GM21367 (cell line): ENCODE data around the gene OR6A2.
"Not testable (repeated sequence)": the region's sequence is repeated elsewhere in the genome, so short reads cannot be mapped to it uniquely, and the experiment has no call there.

ENCODE experiments used
- ATAC-seq: cut with Tn5 transposase; IDR thresholded peaks from one replicate; pipeline ENCODE4 v1.9.1; 2021; ENCODE audit not compliant: unreplicated experiment

The OR6A2 gene

DNA sequence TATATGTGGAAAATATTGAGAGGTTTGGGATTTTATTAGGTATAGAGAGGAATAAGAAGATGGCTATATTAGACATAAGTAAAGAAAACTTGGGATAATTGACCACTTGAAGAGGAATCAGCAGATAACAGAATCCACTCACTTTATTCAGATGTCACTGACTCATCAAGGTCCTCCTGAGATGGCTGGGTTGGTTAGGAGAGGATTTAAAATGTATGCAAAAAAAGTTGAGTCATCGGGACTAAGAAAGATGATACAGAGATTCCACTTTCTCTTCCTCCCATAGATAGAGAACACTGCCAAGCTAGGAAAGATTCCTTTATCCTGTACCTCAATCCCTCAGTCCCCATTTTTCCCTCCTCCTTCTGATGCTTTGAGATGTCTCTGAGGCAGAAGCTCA is at the start of gene OR6A2:
Gene OR6A2 (minus strand): TSS at position 288 of the 400 bp plus-strand sequence. CDS start 3,981 bp downstream, outside the sequence.
- no peak for ATAC-seq

DNA sequence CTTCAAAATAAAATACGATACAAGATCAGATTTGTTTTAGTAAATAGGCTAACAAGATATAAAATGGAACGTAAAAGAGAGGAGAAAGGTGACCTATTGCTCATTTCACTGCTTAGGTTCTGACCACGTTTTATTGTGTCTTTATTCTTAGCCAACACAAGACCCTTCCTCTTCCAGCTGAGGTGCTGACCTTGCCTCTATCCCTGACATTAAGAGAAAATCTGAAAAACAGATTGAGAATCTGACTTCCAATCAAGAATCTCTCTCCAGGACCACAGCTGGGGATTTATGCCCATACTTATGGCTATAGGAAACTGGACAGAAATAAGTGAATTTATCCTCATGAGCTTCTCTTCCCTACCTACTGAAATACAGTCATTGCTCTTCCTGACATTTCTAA is 45.9 kb upstream of the OR6A2 start, which contains the start of gene OR10A5:
Gene OR10A5 (plus strand): TSS at position 301 of the 400 bp plus-strand sequence. CDS start 0 bp downstream, at position 301.
- no peak for ATAC-seq

DNA sequence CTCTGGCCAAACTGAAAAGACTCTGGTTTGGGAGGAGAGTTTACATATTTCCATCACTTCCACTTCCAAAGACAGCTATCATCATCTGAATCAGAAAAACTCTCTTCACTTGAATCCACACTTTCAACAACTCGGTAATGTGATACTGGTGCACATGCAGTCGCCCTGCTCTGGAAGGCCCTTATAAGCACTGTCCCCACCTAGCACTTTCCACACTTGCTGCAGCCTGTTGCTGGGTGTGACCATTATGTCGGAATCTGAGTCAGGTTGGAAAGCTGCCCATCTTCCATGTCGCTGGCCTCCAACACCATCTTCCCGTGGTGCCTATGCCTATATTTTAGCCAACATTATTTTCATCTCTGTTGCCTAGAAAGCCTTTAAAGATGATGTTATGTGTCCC is 44.9 kb upstream of the OR6A2 start:
- ATAC-seq, result no peak

DNA sequence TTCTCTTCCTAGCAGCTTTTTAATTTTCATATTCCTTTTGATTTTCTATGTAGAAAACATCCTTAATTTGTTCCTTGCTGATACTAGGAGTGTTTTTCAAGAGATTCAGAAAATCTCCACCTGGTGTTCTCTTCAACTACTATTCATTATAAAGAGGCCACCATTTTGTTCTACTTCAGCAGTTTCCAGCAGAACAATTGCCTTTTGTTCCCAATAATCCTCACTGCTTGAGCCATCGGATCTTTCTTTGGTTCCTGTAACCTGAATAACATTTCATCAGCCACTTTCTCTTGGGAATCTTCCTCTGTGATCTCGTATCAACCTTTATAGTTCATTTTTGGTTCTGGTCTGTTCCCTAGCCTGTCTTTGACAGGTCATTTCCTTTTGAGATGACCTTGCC is 44.2 kb upstream of the OR6A2 start:
- no peak for ATAC-seq

DNA sequence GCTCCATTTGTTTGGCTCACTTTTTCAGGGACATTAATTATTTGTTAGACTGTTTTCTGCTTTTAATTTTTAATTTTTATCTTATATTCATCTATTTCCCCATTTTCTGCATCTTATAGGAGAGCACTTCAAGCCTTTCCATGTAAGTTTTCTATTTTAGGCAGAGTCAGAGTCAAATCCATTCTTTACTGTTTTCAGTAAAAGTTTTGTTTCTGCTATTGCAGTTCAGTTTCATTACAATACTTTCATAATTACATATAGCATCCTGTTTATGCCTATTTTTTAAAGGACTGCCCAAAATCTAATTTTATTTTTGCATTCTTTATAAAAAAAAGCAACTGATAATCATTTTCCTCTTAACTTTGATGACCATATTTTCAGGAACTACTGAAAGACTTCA is 42.2 kb upstream of the OR6A2 start:
- ATAC-seq, result no peak

DNA sequence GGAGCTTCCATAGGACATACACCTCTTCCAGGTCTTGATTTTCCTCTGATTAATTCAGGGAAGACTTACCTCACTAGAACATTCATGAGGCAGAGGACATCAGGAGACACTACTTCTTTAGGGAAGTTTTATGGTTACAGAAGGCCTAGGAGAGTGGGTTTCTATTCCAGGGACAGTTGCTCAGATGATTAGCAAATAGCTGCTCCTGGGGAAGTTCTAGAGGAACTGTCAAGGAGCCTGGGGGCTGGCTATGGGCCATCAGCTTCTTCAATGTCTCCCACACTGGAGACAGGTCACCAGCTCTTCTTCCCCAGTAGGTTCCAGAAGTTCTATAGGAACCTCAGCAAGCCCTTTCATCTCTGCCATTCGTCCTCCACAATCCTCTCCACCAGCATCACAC is 34.5 kb upstream of the OR6A2 start:
- no peak for ATAC-seq

DNA sequence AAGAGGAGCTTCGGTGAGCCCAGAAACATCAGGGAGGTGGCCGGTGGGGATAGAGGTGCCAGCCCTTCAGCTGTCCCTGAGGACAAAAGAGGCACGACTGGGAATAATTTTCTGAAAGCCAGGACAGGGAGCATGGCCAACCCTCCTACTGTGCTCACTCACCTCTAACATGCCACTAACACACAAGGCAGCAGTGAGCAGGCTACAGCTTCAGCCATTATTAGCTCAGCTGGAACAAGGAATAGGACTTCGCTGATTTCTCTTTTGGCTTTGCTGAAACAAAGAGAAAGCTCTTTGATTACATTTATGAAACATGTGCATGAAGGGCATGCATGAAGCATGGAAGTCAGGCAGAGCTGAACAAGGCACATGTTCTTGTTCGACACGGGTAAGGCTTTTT is 33.9 kb upstream of the OR6A2 start:
- no peak for ATAC-seq

DNA sequence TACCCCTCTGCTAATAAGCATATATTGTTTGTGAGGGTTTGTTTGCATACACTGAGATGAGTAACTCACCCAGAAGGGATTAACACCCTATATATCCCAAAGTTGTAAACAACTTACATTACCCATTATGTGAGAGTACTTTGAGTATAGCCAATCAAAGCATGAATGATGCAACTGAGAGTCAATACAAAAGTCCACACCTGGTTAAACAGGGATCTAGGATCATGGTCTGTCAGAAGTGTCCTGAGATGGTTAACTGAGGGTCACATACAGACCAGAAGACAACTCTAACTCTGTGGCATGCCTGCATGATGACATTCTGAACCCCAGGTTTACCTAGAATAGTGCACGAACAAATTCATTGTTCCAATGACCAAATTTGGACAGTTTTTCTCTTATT is 28.6 kb upstream of the OR6A2 start:
- no peak for ATAC-seq

DNA sequence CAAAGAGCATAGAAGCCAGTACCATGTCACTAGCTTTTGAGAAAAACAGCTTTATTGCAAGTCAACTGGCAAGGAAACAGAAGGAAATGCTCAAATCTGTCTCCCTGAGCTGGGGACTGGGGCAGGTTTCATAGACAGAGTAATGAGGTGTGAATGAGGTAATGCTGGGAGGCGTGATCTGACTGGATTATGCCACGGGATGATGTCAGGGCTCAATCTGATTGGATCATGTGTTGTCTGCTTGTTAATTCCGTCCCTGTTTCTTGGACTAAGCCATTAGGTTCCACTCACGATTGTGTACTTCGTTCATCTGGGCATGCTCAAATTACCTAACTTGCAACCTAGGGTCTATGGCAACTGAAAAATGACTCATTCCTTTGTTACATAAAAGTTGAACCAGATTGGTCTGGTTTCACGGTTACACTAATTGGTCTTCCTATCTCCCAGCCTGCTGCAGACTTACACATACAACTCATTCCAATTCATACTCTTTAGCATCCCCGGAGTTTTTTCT is 25.8 kb upstream of the OR6A2 start:
- no peak for ATAC-seq

DNA sequence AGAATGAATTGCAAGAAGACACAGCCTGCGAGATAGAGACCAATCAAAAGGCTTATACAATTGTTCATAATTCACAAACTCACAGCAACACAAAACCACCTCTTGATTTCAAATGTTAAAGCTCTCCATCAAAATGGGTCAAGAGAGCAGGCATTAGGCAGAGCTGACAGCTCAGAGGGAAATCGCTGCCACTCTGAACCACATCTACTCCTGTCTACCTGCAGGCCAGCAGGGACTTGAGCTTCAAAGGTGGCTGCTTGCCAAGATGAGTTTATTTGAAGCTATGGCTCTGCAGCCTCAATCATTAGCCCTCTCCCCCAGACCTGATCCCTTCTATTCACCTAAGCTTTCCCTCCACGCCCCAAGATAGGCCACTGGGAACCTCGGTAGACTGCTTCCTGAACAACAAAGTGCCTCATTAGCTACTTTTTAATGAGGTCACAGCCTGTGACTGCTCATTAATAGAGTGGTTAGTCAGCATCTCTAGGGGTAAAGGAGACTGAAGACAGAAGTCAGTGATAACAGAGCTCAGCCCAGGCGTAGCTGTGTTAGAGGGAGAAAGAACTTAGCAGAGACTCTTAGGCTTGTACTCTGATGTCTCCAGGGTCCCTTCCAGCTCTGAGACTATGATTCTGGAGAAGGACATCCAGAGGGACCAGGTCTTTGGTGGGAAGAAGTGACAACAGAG is 24.8 kb upstream of the OR6A2 start:
- ATAC-seq, result no peak

DNA sequence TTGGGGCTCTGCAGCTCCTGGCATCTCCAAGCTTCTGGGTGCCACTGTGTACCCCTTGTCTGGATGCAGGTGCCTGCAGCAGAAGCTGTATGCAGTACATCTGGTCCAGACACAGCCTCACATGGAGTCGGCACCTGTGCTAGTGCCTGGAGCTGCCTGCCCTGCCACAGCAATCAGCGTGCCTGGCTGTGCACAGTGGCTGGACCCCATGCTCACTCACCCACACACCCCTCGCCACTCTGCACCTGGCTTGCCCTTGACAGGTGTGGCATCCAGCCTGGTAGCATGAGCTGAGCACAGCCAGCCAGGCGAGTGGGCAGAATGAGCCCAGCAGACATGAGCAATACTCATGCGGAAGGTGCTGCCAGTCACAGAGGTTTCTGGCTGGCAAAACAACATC is 19.5 kb upstream of the OR6A2 start:
- no peak for ATAC-seq

DNA sequence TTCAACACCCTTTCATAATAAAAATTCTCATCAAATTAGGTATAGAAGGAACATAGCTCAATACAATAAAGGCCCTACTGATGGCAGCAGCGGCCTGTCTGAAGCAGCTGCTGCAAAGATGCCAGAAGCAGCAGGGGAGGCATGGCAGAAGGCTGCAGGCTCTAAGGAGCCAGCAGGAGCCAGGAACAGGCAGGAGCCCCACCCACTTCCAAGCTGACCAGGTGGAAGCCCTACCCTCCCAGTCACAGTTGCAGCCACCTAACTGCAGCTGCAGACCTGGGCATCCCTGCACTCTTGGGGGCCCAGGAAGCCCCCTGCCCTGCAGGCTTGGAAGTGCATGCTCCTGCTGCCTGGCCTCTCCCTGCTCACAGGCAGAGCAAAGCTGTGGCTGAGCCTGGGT is 18.2 kb upstream of the OR6A2 start:
- no peak for ATAC-seq

DNA sequence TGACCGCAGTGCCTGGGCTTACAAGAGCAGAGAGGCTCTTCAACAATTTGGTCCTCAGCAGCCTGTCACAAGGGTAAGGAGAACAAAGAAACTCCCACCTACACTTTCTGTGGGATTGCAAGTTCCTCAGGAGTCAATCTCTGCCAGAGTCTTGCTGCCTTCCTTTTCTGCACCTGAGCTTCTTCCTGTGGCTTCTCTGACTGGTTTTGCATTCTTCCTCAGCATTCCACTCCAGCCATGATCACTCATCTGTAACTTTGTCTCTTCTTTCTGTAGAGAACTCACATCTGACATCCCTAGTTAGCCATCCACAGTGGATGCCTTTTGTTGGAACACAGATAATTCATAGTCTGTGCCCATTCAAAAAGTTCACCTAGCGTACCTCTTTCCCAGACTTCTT is 14.2 kb upstream of the OR6A2 start:
- no peak for ATAC-seq

DNA sequence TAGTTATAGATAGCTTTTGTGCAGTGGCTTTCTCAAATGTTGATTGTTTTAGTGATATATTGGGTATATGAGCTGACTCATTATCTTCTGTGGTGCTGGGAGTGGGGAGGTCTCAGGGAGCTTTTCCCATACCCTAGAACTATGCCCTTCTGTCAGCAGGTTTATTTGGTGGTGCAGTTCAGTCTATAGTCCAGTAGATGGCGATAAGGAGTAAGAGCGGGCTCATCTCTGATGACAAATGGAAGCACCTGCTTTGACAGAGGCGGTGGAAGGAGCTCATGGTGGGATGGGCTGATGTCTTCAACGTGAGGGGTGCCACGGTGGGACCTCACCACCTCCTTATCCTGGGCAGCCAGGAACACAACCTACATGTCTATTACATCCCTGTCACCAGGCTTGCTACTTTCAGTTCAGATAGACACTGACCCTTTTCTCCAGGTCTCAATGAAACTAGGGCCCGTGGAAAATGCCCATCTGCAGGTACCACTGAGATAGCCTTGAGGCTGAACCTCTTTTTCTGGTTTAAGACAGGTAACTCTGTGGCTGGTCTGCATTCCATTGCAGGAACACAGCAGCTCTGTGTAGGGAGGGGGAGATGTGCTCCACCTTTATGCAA is 13.0 kb upstream of the OR6A2 start:
- ATAC-seq, result peak; percentile 89

DNA sequence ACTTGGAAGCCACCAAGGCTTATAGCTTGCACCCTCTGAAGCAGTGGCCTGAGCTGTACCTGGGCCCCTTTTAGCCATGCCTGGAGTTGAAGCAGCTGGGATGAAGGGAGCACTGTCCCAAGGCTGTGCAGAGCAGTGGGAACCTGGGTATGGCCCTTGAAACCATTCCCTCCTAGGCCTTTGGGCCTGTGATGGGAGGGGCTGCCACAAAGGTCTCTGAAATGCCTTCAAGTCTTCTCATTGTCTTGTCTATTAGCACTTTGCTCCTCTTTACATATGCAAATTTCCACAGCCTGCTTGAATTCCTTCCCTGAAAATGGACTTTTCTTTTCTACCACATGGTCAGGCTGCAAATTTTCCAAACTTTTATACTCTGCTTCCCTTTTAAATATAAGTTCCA is 1.6 kb upstream of the OR6A2 start:
- not testable (repeated sequence) for ATAC-seq

DNA sequence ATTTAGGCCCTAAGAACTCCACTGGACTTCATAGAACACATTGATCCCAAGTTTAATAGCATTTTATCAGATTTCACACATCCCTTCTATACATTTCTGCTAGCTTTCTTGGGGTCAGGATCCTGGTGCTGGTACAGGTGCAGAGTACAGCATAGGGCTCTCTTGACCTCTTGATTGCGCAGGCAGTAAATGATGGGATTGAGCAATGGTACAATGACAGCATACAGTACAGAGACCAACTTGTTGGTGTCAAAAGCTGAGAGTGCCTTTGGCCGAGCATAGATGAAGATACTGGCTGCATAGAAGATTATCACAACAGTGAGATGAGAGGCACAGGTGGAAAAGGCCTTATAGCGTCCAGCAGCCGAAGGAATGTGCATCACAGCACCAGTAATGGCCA is 4.8 kb downstream of the OR6A2 start:
- no peak for ATAC-seq

DNA sequence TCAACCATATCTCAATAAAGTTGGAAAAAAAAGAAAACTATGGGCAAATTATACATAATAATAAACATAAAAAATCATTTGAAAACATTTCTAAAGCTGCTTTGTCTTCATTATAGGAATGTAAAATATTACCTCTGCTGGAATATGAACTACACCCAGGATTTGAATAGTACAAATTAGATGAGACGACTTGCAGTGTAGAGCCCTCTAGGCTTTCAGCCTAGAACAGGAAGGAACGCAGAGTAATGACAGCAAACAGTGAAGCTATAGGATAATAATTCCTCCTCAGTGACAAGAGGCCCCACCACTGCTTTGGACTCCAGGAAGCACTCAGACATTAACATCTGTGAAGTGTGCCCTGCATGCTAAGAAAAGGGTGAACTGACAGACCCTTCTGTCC is 8.9 kb downstream of the OR6A2 start:
- no peak for ATAC-seq

DNA sequence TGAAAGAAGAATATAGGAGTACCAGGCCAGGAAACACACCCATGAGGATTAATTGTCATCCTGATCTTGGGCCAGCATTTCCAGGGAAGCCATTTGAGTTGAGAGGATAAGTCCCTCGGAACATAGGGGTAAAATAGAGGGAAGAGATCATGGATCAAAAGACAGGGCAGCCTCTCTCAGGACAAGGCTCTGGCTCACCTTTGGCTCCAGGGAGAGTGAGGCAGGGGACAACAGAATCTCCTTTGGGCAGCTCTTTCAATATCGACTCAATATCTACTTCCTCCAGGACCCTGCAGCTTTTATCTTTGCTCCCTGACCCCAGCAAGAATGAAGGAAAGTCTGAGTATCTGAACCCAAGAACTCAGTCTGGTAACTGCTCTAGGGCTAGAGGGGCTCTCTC is 16.8 kb downstream of the OR6A2 start, which contains the start of gene OR2AG1:
Gene OR2AG1 (plus strand): TSS at position 301 of the 400 bp plus-strand sequence. CDS start 2,018 bp downstream, outside the sequence.
- ATAC-seq, result no peak

DNA sequence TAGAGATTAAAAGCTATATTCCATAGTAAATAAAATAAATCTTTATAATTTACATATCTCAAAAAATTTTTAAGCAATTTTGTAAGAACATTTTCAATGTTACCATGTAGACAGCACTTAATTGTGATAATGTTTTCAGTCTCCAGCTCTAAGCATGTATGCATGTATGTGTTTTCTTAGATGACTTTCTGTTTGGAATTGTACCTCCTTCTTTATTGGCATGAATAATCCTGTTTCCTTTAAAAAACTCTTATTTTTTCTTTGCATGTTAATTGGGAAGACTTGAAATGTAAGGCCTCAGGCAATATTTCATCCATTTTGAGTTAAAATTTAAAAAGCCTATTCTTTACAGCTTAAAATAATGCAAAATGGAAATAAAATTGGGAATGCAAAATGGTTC is 18.7 kb downstream of the OR6A2 start:
- ATAC-seq, result no peak

DNA sequence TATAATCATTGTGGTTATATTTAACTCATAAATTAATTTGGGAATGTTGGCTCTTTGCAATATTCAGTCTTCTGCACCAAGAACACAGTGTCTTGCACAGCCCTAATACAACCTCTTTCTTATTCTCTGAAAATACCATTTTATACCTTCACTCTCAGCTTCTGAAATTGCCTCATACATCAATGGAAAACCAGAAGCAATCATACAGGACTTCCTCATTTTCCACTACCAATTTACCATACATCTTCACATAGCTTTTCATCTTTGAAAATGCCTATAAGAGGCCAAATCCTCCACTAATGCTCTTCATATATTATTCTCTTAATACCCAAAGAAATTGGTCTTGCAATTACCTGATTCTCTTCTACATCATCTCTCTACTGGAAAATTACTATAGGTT is 21.0 kb downstream of the OR6A2 start:
- ATAC-seq, result no peak

DNA sequence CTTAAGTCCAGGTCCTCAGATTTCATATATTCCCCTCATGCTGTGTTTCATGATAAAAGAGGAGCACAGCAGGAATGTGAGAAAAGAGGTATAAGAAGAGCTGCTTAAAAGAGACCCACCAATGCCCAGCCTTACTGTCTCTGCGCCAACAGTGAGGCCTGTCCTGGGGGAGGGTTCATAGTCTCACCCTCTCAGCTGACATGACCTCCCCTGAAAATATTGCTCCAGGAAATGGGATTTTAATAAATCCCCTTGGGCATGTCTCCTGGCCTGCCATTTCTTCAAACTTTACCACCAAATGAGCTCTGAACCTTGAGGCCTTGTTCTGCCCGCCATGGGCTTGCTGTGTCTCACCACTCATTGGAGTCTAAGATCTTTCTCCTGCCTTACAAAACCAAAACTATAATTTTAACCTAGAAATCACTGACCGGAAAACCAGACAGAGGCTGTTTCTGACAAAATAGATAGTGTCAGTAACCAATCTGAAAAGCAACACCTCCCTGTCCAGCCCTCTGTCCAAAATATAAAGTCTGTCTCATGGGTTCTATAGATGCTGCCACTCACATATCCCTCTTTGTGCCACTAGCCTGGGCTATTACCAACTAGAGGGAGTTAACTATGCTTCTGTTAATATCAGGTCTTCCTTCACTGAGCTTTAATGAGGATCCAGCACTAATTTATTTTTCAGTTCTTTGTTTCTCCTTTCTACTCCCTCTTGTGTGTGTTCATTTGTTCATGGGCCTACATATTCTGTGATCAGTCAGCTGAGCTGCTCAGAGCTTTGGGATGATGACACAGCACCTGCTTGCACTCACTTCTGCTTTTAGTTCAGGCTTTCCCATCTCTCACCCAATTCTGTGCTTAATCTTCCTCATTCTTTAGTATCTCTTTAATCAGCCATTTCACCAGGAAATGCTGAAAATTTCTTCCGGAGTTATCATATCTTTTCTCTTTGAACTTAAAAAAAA is 27.3 kb downstream of the OR6A2 start, which contains the start of gene OR2AG2:
Gene OR2AG2 (minus strand): TSS at position 51 of the 968 bp plus-strand sequence. CDS start 3,019 bp downstream, outside the sequence.
- peak; percentile 95 for ATAC-seq
